A549 treated with AZD9567 at 1 μM for 4 hours (cell line): ENCODE data around the gene MGST3. TPM values are rescaled to one million over a fixed set of nuclear protein-coding genes. Genes with fewer than 3 reads are reported as not detected.

ENCODE experiments used
- total RNA-seq: library from RNA; stranded (reverse); fragments of 200-300 nt; extraction: Qiagen RNA extraction; gene quantifications from 5 replicates; pipeline ENCODE4 v1.2.3, GENCODE V29; 2022; ENCODE audit not compliant: insufficient read depth

MGST3 gene
- 201 to 255 TPM (median 203 TPM) in 5 replicates for total RNA-seq

GRCh38 chr1:165630629-165631341, at the start of gene MGST3:
MGST3 (plus strand) TSS chr1:165631234; CDS start chr1:165649848, 18,614 bp downstream.

GRCh38 chr1:165697881-165698760, 67.1 kb downstream of the MGST3 start, which contains the start of gene ALDH9A1:
ALDH9A1 (minus strand) TSS chr1:165698562; CDS start chr1:165698558, 4 bp downstream.

Other genes with a start within 250 kb of the MGST3 start
- not detected in 5 replicates for gene RXRG, start 186.1 kb upstream of the MGST3 start, total RNA-seq
- not detected in 5 replicates for gene LRRC52, start 87.2 kb upstream of the MGST3 start, total RNA-seq
- gene ALDH9A1, start 67.3 kb downstream of the MGST3 start, total RNA-seq: 42.4 to 46.3 TPM (median 43.4 TPM) in 5 replicates
- gene TMCO1, start 137.6 kb downstream of the MGST3 start, total RNA-seq: 159 to 178 TPM (median 161 TPM) in 5 replicates
- 111 to 115 TPM (median 113 TPM) in 5 replicates for gene UCK2, start 196.4 kb downstream of the MGST3 start, total RNA-seq